ENCODE measurements around the gene THAP7. TPM values are rescaled to one million over a fixed set of nuclear protein-coding genes. Genes with fewer than 3 reads are reported as not detected.

The THAP7 gene
- total and polyA plus RNA-seq, 2 of the 13 experiments (the other 11 are each of a cell fraction or from before 2014, with no cell fraction given) = 13.0 to 25.5 TPM

DNA sequence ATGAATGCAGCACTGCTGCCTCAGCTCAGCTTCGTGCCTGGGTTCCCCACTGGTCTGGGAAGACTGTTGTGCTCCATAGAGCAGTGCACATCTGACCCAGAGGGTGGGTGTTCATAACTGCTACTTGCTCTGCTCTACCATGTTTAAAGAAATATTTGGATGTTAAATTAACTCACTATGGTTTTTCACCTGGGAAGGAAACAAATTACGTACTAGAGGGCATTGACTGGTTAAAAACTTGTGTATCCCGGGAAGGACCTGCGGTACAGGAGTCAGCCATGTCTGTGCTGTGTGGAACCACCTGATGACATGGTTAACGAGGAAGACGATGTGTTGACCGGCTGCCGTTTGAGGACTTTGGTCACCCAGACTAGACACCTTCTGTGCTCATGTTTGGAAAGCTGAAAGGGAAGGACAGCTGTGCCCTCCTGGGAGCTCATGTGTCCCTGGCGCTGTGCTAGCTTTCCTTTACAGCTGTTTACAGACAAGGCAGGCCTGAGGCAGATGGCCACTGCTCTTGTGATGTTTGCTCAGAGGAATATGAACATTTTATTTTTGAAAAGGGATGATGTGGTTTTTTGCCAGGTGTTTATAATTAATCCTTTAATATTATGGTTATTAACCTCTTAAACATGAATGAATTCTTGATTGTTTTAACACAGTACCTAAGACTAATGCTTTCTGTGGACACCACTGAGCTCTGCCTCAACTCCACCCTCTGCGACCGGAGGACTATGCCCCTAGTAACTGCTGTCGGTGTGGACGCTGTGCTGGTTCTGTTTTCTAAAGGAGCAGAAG lies 49.2 kb downstream of the THAP7 start (continued):
- TF ChIP-seq CCAR2 (optimal IDR thresholded peaks at IDR 0.05; ENCODE audit: low read depth, low read length) = no peak
- TF ChIP-seq, protein P1, sequence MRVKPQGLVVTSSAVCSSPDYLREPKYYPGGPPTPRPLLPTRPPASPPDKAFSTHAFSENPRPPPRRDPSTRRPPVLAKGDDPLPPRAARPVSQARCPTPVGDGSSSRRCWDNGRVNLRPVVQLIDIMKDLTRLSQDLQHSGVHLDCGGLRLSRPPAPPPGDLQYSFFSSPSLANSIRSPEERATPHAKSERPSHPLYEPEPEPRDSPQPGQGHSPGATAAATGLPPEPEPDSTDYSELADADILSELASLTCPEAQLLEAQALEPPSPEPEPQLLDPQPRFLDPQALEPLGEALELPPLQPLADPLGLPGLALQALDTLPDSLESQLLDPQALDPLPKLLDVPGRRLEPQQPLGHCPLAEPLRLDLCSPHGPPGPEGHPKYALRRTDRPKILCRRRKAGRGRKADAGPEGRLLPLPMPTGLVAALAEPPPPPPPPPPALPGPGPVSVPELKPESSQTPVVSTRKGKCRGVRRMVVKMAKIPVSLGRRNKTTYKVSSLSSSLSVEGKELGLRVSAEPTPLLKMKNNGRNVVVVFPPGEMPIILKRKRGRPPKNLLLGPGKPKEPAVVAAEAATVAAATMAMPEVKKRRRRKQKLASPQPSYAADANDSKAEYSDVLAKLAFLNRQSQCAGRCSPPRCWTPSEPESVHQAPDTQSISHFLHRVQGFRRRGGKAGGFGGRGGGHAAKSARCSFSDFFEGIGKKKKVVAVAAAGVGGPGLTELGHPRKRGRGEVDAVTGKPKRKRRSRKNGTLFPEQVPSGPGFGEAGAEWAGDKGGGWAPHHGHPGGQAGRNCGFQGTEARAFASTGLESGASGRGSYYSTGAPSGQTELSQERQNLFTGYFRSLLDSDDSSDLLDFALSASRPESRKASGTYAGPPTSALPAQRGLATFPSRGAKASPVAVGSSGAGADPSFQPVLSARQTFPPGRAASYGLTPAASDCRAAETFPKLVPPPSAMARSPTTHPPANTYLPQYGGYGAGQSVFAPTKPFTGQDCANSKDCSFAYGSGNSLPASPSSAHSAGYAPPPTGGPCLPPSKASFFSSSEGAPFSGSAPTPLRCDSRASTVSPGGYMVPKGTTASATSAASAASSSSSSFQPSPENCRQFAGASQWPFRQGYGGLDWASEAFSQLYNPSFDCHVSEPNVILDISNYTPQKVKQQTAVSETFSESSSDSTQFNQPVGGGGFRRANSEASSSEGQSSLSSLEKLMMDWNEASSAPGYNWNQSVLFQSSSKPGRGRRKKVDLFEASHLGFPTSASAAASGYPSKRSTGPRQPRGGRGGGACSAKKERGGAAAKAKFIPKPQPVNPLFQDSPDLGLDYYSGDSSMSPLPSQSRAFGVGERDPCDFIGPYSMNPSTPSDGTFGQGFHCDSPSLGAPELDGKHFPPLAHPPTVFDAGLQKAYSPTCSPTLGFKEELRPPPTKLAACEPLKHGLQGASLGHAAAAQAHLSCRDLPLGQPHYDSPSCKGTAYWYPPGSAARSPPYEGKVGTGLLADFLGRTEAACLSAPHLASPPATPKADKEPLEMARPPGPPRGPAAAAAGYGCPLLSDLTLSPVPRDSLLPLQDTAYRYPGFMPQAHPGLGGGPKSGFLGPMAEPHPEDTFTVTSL (CRISPR knock-in tag; IDR thresholded peaks at IDR 0.05; ENCODE audit: borderline replicate concordance) = 0 out of 2 replicates have a peak, but pooled peaks have one; percentile 23
- TF ChIP-seq, protein P2, sequence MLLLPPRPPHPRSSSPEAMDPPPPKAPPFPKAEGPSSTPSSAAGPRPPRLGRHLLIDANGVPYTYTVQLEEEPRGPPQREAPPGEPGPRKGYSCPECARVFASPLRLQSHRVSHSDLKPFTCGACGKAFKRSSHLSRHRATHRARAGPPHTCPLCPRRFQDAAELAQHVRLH (CRISPR knock-in tag; IDR thresholded peaks at IDR 0.05; ENCODE audit: borderline replicate concordance, low read depth) = peak; percentile 54; the same call in 1 of the 2 replicates
- TF ChIP-seq, protein P3, sequence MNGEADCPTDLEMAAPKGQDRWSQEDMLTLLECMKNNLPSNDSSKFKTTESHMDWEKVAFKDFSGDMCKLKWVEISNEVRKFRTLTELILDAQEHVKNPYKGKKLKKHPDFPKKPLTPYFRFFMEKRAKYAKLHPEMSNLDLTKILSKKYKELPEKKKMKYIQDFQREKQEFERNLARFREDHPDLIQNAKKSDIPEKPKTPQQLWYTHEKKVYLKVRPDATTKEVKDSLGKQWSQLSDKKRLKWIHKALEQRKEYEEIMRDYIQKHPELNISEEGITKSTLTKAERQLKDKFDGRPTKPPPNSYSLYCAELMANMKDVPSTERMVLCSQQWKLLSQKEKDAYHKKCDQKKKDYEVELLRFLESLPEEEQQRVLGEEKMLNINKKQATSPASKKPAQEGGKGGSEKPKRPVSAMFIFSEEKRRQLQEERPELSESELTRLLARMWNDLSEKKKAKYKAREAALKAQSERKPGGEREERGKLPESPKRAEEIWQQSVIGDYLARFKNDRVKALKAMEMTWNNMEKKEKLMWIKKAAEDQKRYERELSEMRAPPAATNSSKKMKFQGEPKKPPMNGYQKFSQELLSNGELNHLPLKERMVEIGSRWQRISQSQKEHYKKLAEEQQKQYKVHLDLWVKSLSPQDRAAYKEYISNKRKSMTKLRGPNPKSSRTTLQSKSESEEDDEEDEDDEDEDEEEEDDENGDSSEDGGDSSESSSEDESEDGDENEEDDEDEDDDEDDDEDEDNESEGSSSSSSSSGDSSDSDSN (CRISPR knock-in tag; IDR thresholded peaks at IDR 0.05) = peak; percentile 65
- TF ChIP-seq ZNF331 (CRISPR knock-in tag; IDR thresholded peaks at IDR 0.05) = no peak
- TF ChIP-seq MTF1 (CRISPR knock-in tag; IDR thresholded peaks at IDR 0.05) = no peak
- TF ChIP-seq, protein P4, sequence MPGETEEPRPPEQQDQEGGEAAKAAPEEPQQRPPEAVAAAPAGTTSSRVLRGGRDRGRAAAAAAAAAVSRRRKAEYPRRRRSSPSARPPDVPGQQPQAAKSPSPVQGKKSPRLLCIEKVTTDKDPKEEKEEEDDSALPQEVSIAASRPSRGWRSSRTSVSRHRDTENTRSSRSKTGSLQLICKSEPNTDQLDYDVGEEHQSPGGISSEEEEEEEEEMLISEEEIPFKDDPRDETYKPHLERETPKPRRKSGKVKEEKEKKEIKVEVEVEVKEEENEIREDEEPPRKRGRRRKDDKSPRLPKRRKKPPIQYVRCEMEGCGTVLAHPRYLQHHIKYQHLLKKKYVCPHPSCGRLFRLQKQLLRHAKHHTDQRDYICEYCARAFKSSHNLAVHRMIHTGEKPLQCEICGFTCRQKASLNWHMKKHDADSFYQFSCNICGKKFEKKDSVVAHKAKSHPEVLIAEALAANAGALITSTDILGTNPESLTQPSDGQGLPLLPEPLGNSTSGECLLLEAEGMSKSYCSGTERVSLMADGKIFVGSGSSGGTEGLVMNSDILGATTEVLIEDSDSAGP (CRISPR knock-in tag; IDR thresholded peaks at IDR 0.05; ENCODE audit: borderline replicate concordance) = no peak
- no peak for TF ChIP-seq ZEB1 (IDR thresholded peaks at IDR 0.05; ENCODE audit: insufficient replicate concordance, low read depth)
- TF ChIP-seq ZBTB38 (CRISPR knock-in tag; IDR thresholded peaks at IDR 0.05) = peak; percentile 89
- TF ChIP-seq ZNF20 (CRISPR knock-in tag; IDR thresholded peaks at IDR 0.05) = no peak
- TF ChIP-seq, protein P5, sequence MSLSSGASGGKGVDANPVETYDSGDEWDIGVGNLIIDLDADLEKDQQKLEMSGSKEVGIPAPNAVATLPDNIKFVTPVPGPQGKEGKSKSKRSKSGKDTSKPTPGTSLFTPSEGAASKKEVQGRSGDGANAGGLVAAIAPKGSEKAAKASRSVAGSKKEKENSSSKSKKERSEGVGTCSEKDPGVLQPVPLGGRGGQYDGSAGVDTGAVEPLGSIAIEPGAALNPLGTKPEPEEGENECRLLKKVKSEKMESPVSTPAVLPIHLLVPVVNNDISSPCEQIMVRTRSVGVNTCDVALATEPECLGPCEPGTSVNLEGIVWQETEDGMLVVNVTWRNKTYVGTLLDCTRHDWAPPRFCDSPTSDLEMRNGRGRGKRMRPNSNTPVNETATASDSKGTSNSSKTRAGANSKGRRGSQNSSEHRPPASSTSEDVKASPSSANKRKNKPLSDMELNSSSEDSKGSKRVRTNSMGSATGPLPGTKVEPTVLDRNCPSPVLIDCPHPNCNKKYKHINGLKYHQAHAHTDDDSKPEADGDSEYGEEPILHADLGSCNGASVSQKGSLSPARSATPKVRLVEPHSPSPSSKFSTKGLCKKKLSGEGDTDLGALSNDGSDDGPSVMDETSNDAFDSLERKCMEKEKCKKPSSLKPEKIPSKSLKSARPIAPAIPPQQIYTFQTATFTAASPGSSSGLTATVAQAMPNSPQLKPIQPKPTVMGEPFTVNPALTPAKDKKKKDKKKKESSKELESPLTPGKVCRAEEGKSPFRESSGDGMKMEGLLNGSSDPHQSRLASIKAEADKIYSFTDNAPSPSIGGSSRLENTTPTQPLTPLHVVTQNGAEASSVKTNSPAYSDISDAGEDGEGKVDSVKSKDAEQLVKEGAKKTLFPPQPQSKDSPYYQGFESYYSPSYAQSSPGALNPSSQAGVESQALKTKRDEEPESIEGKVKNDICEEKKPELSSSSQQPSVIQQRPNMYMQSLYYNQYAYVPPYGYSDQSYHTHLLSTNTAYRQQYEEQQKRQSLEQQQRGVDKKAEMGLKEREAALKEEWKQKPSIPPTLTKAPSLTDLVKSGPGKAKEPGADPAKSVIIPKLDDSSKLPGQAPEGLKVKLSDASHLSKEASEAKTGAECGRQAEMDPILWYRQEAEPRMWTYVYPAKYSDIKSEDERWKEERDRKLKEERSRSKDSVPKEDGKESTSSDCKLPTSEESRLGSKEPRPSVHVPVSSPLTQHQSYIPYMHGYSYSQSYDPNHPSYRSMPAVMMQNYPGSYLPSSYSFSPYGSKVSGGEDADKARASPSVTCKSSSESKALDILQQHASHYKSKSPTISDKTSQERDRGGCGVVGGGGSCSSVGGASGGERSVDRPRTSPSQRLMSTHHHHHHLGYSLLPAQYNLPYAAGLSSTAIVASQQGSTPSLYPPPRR (CRISPR knock-in tag; IDR thresholded peaks at IDR 0.05; ENCODE audit: borderline replicate concordance) = peak; percentile 55; the same call in 1 of the 2 replicates
- no peak for TF ChIP-seq ADNP (CRISPR knock-in tag; IDR thresholded peaks at IDR 0.05)
- TF ChIP-seq ZSCAN30 (CRISPR knock-in tag; IDR thresholded peaks at IDR 0.05) = no peak
